HCT116 (cell line): ENCODE data around the gene ZNRF3. TPM values are rescaled to one million over a fixed set of nuclear protein-coding genes. Genes with fewer than 3 reads are reported as not detected.

Experiments
- ATAC-seq: fragments of 200-7000 bp; cut with Tn5 transposase; 2 replicates; pipeline ENCODE4 v1.9.1; 2020; ENCODE audit warnings: mild to moderate bottlenecking, moderate library complexity
- BruUV-seq: library from RNA; stranded (reverse); fragments of 400-500 nt; replicated peaks from 2 replicates; lab custom pipeline; 2021; lab: Mats Ljungman, UMichigan
- CTCF ChIA-PET: fragments of 300-600 bp; sonication (Branson Sonifier 250); formaldehyde crosslinking; loops from one replicate; lab custom pipeline; 2021; ENCODE audit warnings: antibody characterized with exemption; lab: Charles Lee
- POLR2A ChIA-PET: fragments of 300-600, 350-600 bp; sonication (Branson Sonifier 250); formaldehyde crosslinking; loops from one replicate; lab custom pipeline; 2021; ENCODE audit warnings: antibody characterized with exemption; lab: Charles Lee
- RAD21 ChIA-PET, 2 experiments: fragments of 300-600 bp; sonication (Branson Sonifier 250); formaldehyde crosslinking; loops; one replicate each; lab custom pipeline; 2023; ENCODE audit warnings: low total read pairs in 2 of 2; ENCODE audit not compliant: uncharacterized antibody in 2 of 2, unreplicated experiment in 2 of 2, low non-redundant PET in 1 of 2; lab: Charles Lee
- DNase-seq: peaks from one replicate; pipeline ENCODE4 v3.0.0-alpha.2; 2010; ENCODE audit warnings: low read depth, low spot score
- H2AFZ ChIP-seq: fragments of 200-600 bp; shearing (Covaris generic), sonication (generic); 2 replicates; pipeline ENCODE4 v1.6.1; 2017; ENCODE audit warnings: low read depth, mixed run types, mixed read lengths, antibody characterized with exemption, low read length; ENCODE audit not compliant: poor library complexity, severe bottlenecking
- H3K27ac ChIP-seq: 2 replicates; pipeline ENCODE4 v1.5.1; 2012; ENCODE audit warnings: low read depth, low read length
- H3K27me3 ChIP-seq: fragments of 200-600 bp; sonication (generic); 2 replicates; pipeline ENCODE4 v1.6.1; 2016; ENCODE audit warnings: mixed run types, low read length, mixed read lengths; ENCODE audit not compliant: insufficient read depth
- H3K36me3 ChIP-seq, 2 experiments: fragments of 200-500 bp in 1 of 2; fragments of 200-600 bp in 1 of 2; sonication (Bioruptor generic) in 1 of 2; sonication (generic) in 1 of 2; 2 replicates each; pipeline versions ENCODE4 v1.5.1 to v1.6.1; 2014 to 2016; ENCODE audit warnings: low read length in 2 of 2, inconsistent platforms in 1 of 2, mixed read lengths in 1 of 2, mixed run types in 1 of 2; ENCODE audit not compliant: insufficient read depth in 2 of 2, control insufficient read depth in 1 of 2
- H3K4me1 ChIP-seq, 2 experiments: fragments of 200-600 bp in 1 of 2; sonication (generic) in 1 of 2; 2 replicates each; pipeline versions ENCODE4 v1.5.1 to v1.6.1; 2012 to 2017; ENCODE audit warnings: low read length in 2 of 2, inconsistent platforms in 1 of 2, mild to moderate bottlenecking in 1 of 2, mixed read lengths in 1 of 2, mixed run types in 1 of 2, moderate library complexity in 1 of 2; ENCODE audit not compliant: insufficient read depth in 2 of 2, control insufficient read depth in 1 of 2
- H3K4me2 ChIP-seq: fragments of 200-600 bp; sonication (generic); 2 replicates; pipeline ENCODE4 v1.6.1; 2017; ENCODE audit warnings: mixed run types, low read length, mixed read lengths
- H3K4me3 ChIP-seq, 2 experiments: fragments of 200-600 bp in 1 of 2; sonication (generic) in 1 of 2; replicated peaks in 1 of 2; 2 replicates each; pipeline ENCODE4 v1.5.1; 2011 to 2016; ENCODE audit warnings: low read length in 2 of 2, control low read depth in 1 of 2, low read depth in 1 of 2, mild to moderate bottlenecking in 1 of 2, mixed read lengths in 1 of 2, mixed run types in 1 of 2
- H3K79me2 ChIP-seq: fragments of 200-600 bp; sonication (generic); 2 replicates; pipeline ENCODE4 v1.6.1; 2017; ENCODE audit warnings: mild to moderate bottlenecking, mixed run types, low read length, moderate library complexity, mixed read lengths; ENCODE audit not compliant: insufficient read depth
- H3K9ac ChIP-seq: fragments of 200-600 bp; sonication (generic); 2 replicates; pipeline ENCODE4 v1.6.1; 2016; ENCODE audit warnings: low read length, mixed read lengths
- H3K9me2 ChIP-seq: fragments of 200-600 bp; sonication (generic), shearing (Covaris generic); 2 replicates; pipeline ENCODE4 v1.6.1; 2017; ENCODE audit warnings: mixed run types, mild to moderate bottlenecking, moderate library complexity; ENCODE audit not compliant: insufficient read depth
- H3K9me3 ChIP-seq, 2 experiments: fragments of 200-500 bp in 1 of 2; fragments of 200-600 bp in 1 of 2; sonication (Bioruptor generic) in 1 of 2; sonication (generic) in 1 of 2; 2 replicates each; pipeline ENCODE4 v1.6.1; 2014 to 2017; ENCODE audit warnings: low read length in 2 of 2, mixed read lengths in 2 of 2, inconsistent platforms in 1 of 2, low read depth in 1 of 2, mild to moderate bottlenecking in 1 of 2, mixed run types in 1 of 2, moderate library complexity in 1 of 2; ENCODE audit not compliant: control insufficient read depth in 1 of 2, insufficient read depth in 1 of 2
- H4K20me1 ChIP-seq: fragments of 200-600 bp; sonication (generic), shearing (Covaris generic); 2 replicates; pipeline ENCODE4 v1.6.1; 2017; ENCODE audit warnings: mixed run types, mild to moderate bottlenecking, moderate library complexity; ENCODE audit not compliant: insufficient read depth
- CEBPB ChIP-seq: IDR thresholded peaks from 2 replicates; pipeline ENCODE4 v1.6.1; 2012; ENCODE audit warnings: low read depth
- CTCF ChIP-seq, 3 experiments: fragments of 200-600 bp in 1 of 3; sonication (generic) in 1 of 3; IDR thresholded peaks in 2 of 3; conservative IDR thresholded peaks in 1 of 3; 2 replicates each; pipeline ENCODE4 v1.5.1; 2012 to 2017; ENCODE audit warnings: low read depth in 2 of 3, low read length in 2 of 3, antibody characterized with exemption in 1 of 3, borderline replicate concordance in 1 of 3, control low read depth in 1 of 3, mild to moderate bottlenecking in 1 of 3, mixed read lengths in 1 of 3, mixed run types in 1 of 3, moderate library complexity in 1 of 3; ENCODE audit not compliant: insufficient read depth in 1 of 3
- EGR1 ChIP-seq: IDR thresholded peaks from 2 replicates; pipeline ENCODE4 v1.6.1; 2012; ENCODE audit warnings: low read depth
- FOSL1 ChIP-seq: IDR thresholded peaks from 2 replicates; pipeline ENCODE4 v1.6.1; 2012; ENCODE audit warnings: low read depth
- JUND ChIP-seq: IDR thresholded peaks from 2 replicates; pipeline ENCODE4 v1.6.1; 2012
- MAX ChIP-seq: IDR thresholded peaks from 2 replicates; pipeline ENCODE4 v1.6.1; 2012
- RAD21 ChIP-seq: IDR thresholded peaks from 2 replicates; pipeline ENCODE4 v1.6.1; 2012; ENCODE audit warnings: low read depth, mild to moderate bottlenecking
- REST ChIP-seq: IDR thresholded peaks from 2 replicates; pipeline ENCODE4 v1.6.1; 2012; ENCODE audit warnings: low read depth
- SIN3A ChIP-seq: IDR thresholded peaks from 2 replicates; pipeline ENCODE4 v1.6.1; 2012; ENCODE audit warnings: low read depth
- SP1 ChIP-seq: IDR thresholded peaks from 2 replicates; pipeline ENCODE4 v1.6.1; 2012; ENCODE audit warnings: low read depth
- SRF ChIP-seq: IDR thresholded peaks from 2 replicates; pipeline ENCODE4 v1.6.1; 2012; ENCODE audit warnings: low read depth
- ZNF274 ChIP-seq: fragments of 200-500 bp; sonication (Bioruptor generic); IDR thresholded peaks from 2 replicates; pipeline ENCODE4 v1.6.1; 2014; ENCODE audit warnings: mild to moderate bottlenecking, low read depth, low read length, inconsistent platforms
- intact Hi-C: fragments of 100-400 bp; cut with micrococcal nuclease; formaldehyde crosslinking; loops from 2 replicates; pipeline ENCODE4 v1.10.0; 2022
- total RNA-seq: library from RNA; stranded (reverse); gene quantifications from one replicate; pipeline ENCODE4 v1.2.1, GENCODE V29; 2021; ENCODE audit not compliant: unreplicated experiment

ZNRF3 gene
- total RNA-seq, 1 experiment from 2014 or later = 12.2 TPM

- TF ChIP-seq CTCF (IDR thresholded peaks at IDR 0.05 in 2 of 3, conservative IDR thresholded peaks at IDR 0.05 in 1 of 3; ENCODE audit: borderline replicate concordance in 1 of 3, insufficient read depth in 1 of 3, low read depth in 2 of 3, low read length in 2 of 3) (no peak), FOSL1 (no peak), ZNF274 (no peak), MAX (no peak), SIN3A (no peak), SRF (no peak)
Measured at GRCh38 chr22:29105468-29105867, 222.1 kb downstream of the ZNRF3 start (continued).

- ChIA-PET CTCF (no interaction called here), RAD21 (no interaction called here), POLR2A (no interaction called here)
- Histone ChIP-seq H3K9me3 (no peaks in the 10 kb centered on the region), H3K36me3 (no peaks in the 10 kb centered on the region), H4K20me1 (no peaks in the 10 kb centered on the region), H3K9me2 (no peaks in the 10 kb centered on the region), H3K27ac (no peak overlapping the region), H3K27me3 (no peaks in the 10 kb centered on the region), H3K4me1 (peaks cover 0 to 10% of the 10 kb centered on the region in 2 experiments; a peak in 1 of 4 replicates), H3K4me3 (no peak overlapping the region), H3K79me2 (no peaks in the 10 kb centered on the region), H3K4me2 (no peak overlapping the region), H3K9ac (no peak overlapping the region), H2AFZ (no peak overlapping the region)
- no peak for ATAC-seq
- intact Hi-C loops = no loop called here
- no peak for DNase-seq
- BruUV-seq = no TSS peak
- no peak for TF ChIP-seq RAD21
- TF ChIP-seq FOSL1 = no peak
- TF ChIP-seq REST = no peak
- no peak for TF ChIP-seq CTCF (IDR thresholded peaks at IDR 0.05 in 2 of 3, conservative IDR thresholded peaks at IDR 0.05 in 1 of 3; ENCODE audit: borderline replicate concordance in 1 of 3, insufficient read depth in 1 of 3, low read depth in 2 of 3, low read length in 2 of 3)
- no peak for TF ChIP-seq CEBPB
- no peak for TF ChIP-seq SRF
- no peak for TF ChIP-seq SP1
- no peak for TF ChIP-seq JUND
- TF ChIP-seq EGR1 = no peak
- no peak for TF ChIP-seq ZNF274
Measured at GRCh38 chr22:29106839-29107238, 223.5 kb downstream of the ZNRF3 start.
